H1 (cell line): Measurements from ENCODE around the gene SYNGR4. TPM values are rescaled to one million over a fixed set of nuclear protein-coding genes. Genes with fewer than 3 reads are reported as not detected.

Experiments used
- CTCF ChIA-PET: fragments of 300-600 bp; sonication (Branson Sonifier 250); formaldehyde crosslinking; loops from one replicate; lab custom pipeline; 2021; ENCODE audit not compliant: partially characterized antibody; lab: Charles Lee
- POLR2A ChIA-PET: fragments of 300-600 bp; sonication (Branson Sonifier 250); formaldehyde crosslinking; loops from one replicate; lab custom pipeline; 2021; ENCODE audit warnings: inconsistent platforms; ENCODE audit not compliant: partially characterized antibody; lab: Charles Lee
- DNase-seq, 2 experiments: peaks; one replicate each; pipeline versions ENCODE4 v3.0.0 to v3.0.0-alpha.2; 2010 to 2022; ENCODE audit warnings: low spot score in 2 of 2, low read depth in 1 of 2, mixed read lengths in 1 of 2
- FAIRE-seq: peaks from 2 replicates; lab custom pipeline; 2011; peaks lifted over from hg19 to GRCh38; lab: Jason Lieb, UNC
- H2AFZ ChIP-seq: 2 replicates; pipeline ENCODE4 v1.8.1; 2012; ENCODE audit warnings: low read length, inconsistent platforms
- H2AK5ac ChIP-seq: 2 replicates; pipeline ENCODE4 v1.6.1; 2013; ENCODE audit warnings: low read depth, low read length
- H2BK120ac ChIP-seq: replicated peaks from 2 replicates; pipeline ENCODE3; 2013; ENCODE audit warnings: low read depth, low read length, inconsistent platforms
- H2BK12ac ChIP-seq: 2 replicates; pipeline ENCODE4 v1.6.1; 2013; ENCODE audit warnings: low read depth, low read length
- H2BK15ac ChIP-seq: 2 replicates; pipeline ENCODE4 v1.6.1; 2013; ENCODE audit warnings: low read length
- H2BK20ac ChIP-seq: 2 replicates; pipeline ENCODE4 v1.6.1; 2013; ENCODE audit warnings: low read length
- H2BK5ac ChIP-seq: 2 replicates; pipeline ENCODE4 v1.6.1; 2013; ENCODE audit warnings: low read depth, low read length
- H3K14ac ChIP-seq: 2 replicates; pipeline ENCODE4 v1.6.1; 2013; ENCODE audit warnings: inconsistent platforms; ENCODE audit not compliant: insufficient read length
- H3K18ac ChIP-seq: 2 replicates; pipeline ENCODE4 v1.6.1; 2013; ENCODE audit warnings: low read length; ENCODE audit errors: extremely low read depth
- H3K23ac ChIP-seq: 2 replicates; pipeline ENCODE4 v1.6.1; 2013; ENCODE audit warnings: inconsistent platforms; ENCODE audit not compliant: insufficient read length
- H3K23me2 ChIP-seq: 2 replicates; pipeline ENCODE4 v1.6.1; 2013; ENCODE audit warnings: low read depth, low read length
- H3K27ac ChIP-seq: 2 replicates; pipeline ENCODE4 v1.6.1; 2011; ENCODE audit warnings: low read depth, low read length, inconsistent platforms
- H3K27me3 ChIP-seq, 4 experiments: replicated peaks in 1 of 4; 1 replicate in 1 of 4; 2 replicates in 3 of 4; pipeline versions ENCODE4 v1.6.1 to v1.8.1; 2011 to 2013; ENCODE audit warnings: low read length in 3 of 4, mild to moderate bottlenecking in 3 of 4, inconsistent platforms in 2 of 4, mixed read lengths in 2 of 4, moderate library complexity in 1 of 4; ENCODE audit not compliant: control insufficient read depth in 3 of 4, insufficient read depth in 3 of 4; ENCODE audit errors: extremely low read depth in 1 of 4
- H3K36me3 ChIP-seq, 4 experiments: 2 replicates each; pipeline versions ENCODE4 v1.6.1 to v1.8.1; 2011 to 2013; ENCODE audit warnings: mild to moderate bottlenecking in 4 of 4, low read length in 3 of 4, moderate library complexity in 2 of 4, control low read depth in 1 of 4, inconsistent platforms in 1 of 4; ENCODE audit not compliant: insufficient read depth in 4 of 4, control insufficient read depth in 2 of 4
- H3K4ac ChIP-seq: replicated peaks from 2 replicates; pipeline ENCODE3; 2013; ENCODE audit warnings: low read length, low read depth, mixed read lengths, inconsistent platforms; ENCODE audit not compliant: insufficient read length
- H3K4me1 ChIP-seq, 4 experiments: replicated peaks in 1 of 4; 1 replicate in 1 of 4; 2 replicates in 3 of 4; pipeline versions ENCODE4 v1.6.1 to v1.8.1; 2011 to 2013; ENCODE audit warnings: low read length in 3 of 4, inconsistent platforms in 2 of 4, mixed read lengths in 1 of 4; ENCODE audit not compliant: insufficient read depth in 4 of 4, control insufficient read depth in 3 of 4
- H3K4me2 ChIP-seq, 2 experiments: 2 replicates each; pipeline versions ENCODE4 v1.6.1 to v1.8.1; 2011 to 2013; ENCODE audit warnings: low read depth in 2 of 2, low read length in 2 of 2, control low read depth in 1 of 2, inconsistent platforms in 1 of 2, mild to moderate bottlenecking in 1 of 2; ENCODE audit not compliant: insufficient read depth in 1 of 2
- H3K4me3 ChIP-seq, 4 experiments: fragments of 200-600, 300-600 bp in 1 of 4; sonication (generic), shearing (Covaris generic), sonication (Bioruptor Twin) in 1 of 4; 2 replicates each; pipeline versions ENCODE4 v1.5.1 to v1.8.1; 2011 to 2016; ENCODE audit warnings: low read length in 4 of 4, low read depth in 3 of 4, control low read depth in 2 of 4, inconsistent platforms in 2 of 4, mild to moderate bottlenecking in 2 of 4, mixed read lengths in 1 of 4, moderate library complexity in 1 of 4; ENCODE audit not compliant: insufficient read depth in 2 of 4; ENCODE audit errors: extremely low read depth in 1 of 4
- H3K56ac ChIP-seq: replicated peaks from 2 replicates; pipeline ENCODE3; 2013; ENCODE audit warnings: low read depth, mild to moderate bottlenecking, mixed read lengths, low read length, inconsistent platforms; ENCODE audit not compliant: insufficient read length
- H3K79me1 ChIP-seq: 2 replicates; pipeline ENCODE4 v1.6.1; 2013; ENCODE audit warnings: low read depth, low read length, control low read depth
- H3K79me2 ChIP-seq, 2 experiments: 2 replicates each; pipeline versions ENCODE4 v1.6.1 to v1.8.1; 2012 to 2013; ENCODE audit warnings: low read length in 2 of 2, mild to moderate bottlenecking in 2 of 2, inconsistent platforms in 1 of 2; ENCODE audit not compliant: insufficient read depth in 2 of 2, control insufficient read depth in 1 of 2
- H3K9ac ChIP-seq, 4 experiments: replicated peaks in 1 of 4; 1 replicate in 1 of 4; 2 replicates in 3 of 4; pipeline versions ENCODE4 v1.6.1 to v1.8.1; 2011 to 2013; ENCODE audit warnings: low read depth in 3 of 4, low read length in 3 of 4, control low read depth in 2 of 4, mild to moderate bottlenecking in 2 of 4, moderate library complexity in 2 of 4, inconsistent platforms in 1 of 4; ENCODE audit errors: extremely low read depth in 1 of 4
- H3K9me3 ChIP-seq, 2 experiments: 2 replicates each; pipeline versions ENCODE4 v1.6.1 to v1.8.1; 2012 to 2013; ENCODE audit warnings: mild to moderate bottlenecking in 2 of 2, moderate library complexity in 2 of 2, control low read depth in 1 of 2, inconsistent platforms in 1 of 2, low read depth in 1 of 2, low read length in 1 of 2, mixed read lengths in 1 of 2; ENCODE audit not compliant: insufficient read depth in 2 of 2
- H4K20me1 ChIP-seq, 2 experiments: replicated peaks in 1 of 2; 2 replicates each; pipeline versions ENCODE3 to v1.8.1; 2011 to 2013; ENCODE audit warnings: inconsistent platforms in 2 of 2, low read length in 2 of 2, mild to moderate bottlenecking in 1 of 2; ENCODE audit not compliant: insufficient read depth in 2 of 2, control insufficient read depth in 1 of 2
- H4K5ac ChIP-seq: 2 replicates; pipeline ENCODE4 v1.6.1; 2013; ENCODE audit warnings: low read length, low read depth, mixed read lengths, inconsistent platforms; ENCODE audit not compliant: insufficient read length
- H4K8ac ChIP-seq: 2 replicates; pipeline ENCODE4 v1.8.0; 2013; ENCODE audit warnings: mild to moderate bottlenecking, moderate library complexity, low read length, inconsistent platforms; ENCODE audit not compliant: insufficient read depth; ENCODE audit errors: extremely low read depth
- H4K91ac ChIP-seq: replicated peaks from 2 replicates; pipeline ENCODE3; 2013; ENCODE audit warnings: low read length, mixed read lengths, inconsistent platforms; ENCODE audit not compliant: insufficient read length
- BCL11A ChIP-seq, 2 experiments: IDR thresholded peaks; one replicate each; pipeline ENCODE4 v1.6.1; 2011; ENCODE audit warnings: low read depth in 2 of 2, low read length in 2 of 2, mild to moderate bottlenecking in 2 of 2
- RAD21 ChIP-seq, 2 experiments: IDR thresholded peaks in 1 of 2; conservative IDR thresholded peaks in 1 of 2; 2 replicates each; pipeline ENCODE4 v1.6.1; 2011; ENCODE audit warnings: low read depth in 2 of 2, low read length in 2 of 2, improper control_type of control experiment in 1 of 2, inconsistent platforms in 1 of 2, mild to moderate bottlenecking in 1 of 2, moderate library complexity in 1 of 2
- ZNF274 ChIP-seq: IDR thresholded peaks from 2 replicates; pipeline ENCODE4 v1.7.0; 2012; ENCODE audit warnings: low read length, borderline replicate concordance; ENCODE audit errors: extremely low read depth
- WGBS, 2 experiments: shearing (Covaris generic) in 1 of 2; methylation state at CpG; one replicate each; pipeline versions ENCODE4 v1.1.6 to v1.1.7; 2013 to 2015; ENCODE audit warnings: low lambda C conversion rate in 2 of 2, mixed read lengths in 2 of 2, inconsistent platforms in 1 of 2, low coverage in 1 of 2, missing lambda C conversion rate in 1 of 2; ENCODE audit not compliant: insufficient replicate concordance in 2 of 2, insufficient coverage in 1 of 2, insufficient read length in 1 of 2; ENCODE audit errors: extremely low coverage in 1 of 2, missing lambda C conversion rate in 1 of 2; 5-methylcytosine and 5-hydroxymethylcytosine counted together
- polyA plus RNA-seq, 7 experiments: library from polyadenylated mRNA; depleted of rRNA in 3 of 7; stranded (reverse) in 5 of 7; unstranded in 2 of 7; fragments of >200 nt in 5 of 7; fragments of 200-250 nt in 2 of 7; gene quantifications; 1 replicate in 5 of 7; 2 replicates in 1 of 7; 4 replicates in 1 of 7; pipeline versions ENCODE4 v1.2.1 to v1.2.3, GENCODE V29; 2011 to 2013; ENCODE audit warnings: missing spikeins in 2 of 7, mixed read lengths in 2 of 7
- total RNA-seq: library from RNA; stranded (reverse); fragmentation: NEBNext Ultra II Directional; extraction: Animal tissue kit (Norgen Biotek cat#: 25700); gene quantifications from 2 replicates; pipeline ENCODE4 v1.2.1, GENCODE V29; 2021

Gene SYNGR4
- total and polyA plus RNA-seq, 2 of the 8 experiments (the other 6 are each of a cell fraction or from before 2014, with no cell fraction given), result 0.41 TPM; not detected in 1

DNA sequence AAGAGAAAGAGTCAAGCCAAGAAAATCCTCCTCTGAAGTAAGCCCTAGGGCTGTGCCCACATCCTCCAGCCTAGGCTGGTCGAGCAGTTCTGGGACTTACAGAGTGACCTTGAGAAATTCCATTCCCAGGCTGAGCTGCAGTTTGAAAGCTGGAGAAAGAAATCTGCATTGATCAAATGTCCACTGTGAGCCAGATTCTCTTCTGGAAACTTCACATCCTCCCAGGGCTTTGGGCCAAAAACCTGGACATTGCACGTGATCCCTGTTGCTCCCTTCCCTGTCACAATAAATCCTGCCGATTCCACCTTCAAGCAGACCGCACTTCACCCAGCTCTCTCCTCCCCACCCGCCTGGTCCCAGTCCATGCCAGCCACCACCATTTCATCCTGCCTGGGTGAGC, 16.1 kb upstream of the SYNGR4 start:
- H3K4ac ChIP-seq, result no peak overlapping the region
- H3K27ac ChIP-seq, result no peak overlapping the region
- no peaks in the 10 kb centered on the region for H4K20me1 ChIP-seq
- H3K23ac ChIP-seq, result no peak overlapping the region
- no peak overlapping the region for H2AK5ac ChIP-seq
- no peaks in the 10 kb centered on the region for H3K79me2 ChIP-seq
- no peak overlapping the region for H3K4me3 ChIP-seq
- H3K18ac ChIP-seq, result no peak overlapping the region
- POLR2A ChIA-PET, result interaction anchor here (0.6 to 0.9 kb wide), 2 partner anchors 19 to 90 kb away, joined by 3 to 4 read pairs; no protein-coding TSS in a partner anchor
- H3K27me3 ChIP-seq, result no peaks in the 10 kb centered on the region
- no peak overlapping the region for H4K8ac ChIP-seq
- no peak overlapping the region; a peak in 1 of 7 replicates for H3K9ac ChIP-seq
- no peak overlapping the region for H2BK120ac ChIP-seq
- CTCF ChIA-PET, result interaction anchor here (0.7 to 3.8 kb wide), 2 partner anchors 9 to 279 kb away, joined by 4 to 29 read pairs; no protein-coding TSS in a partner anchor
- H2BK20ac ChIP-seq, result no peak overlapping the region
- H2AFZ ChIP-seq, result no peak overlapping the region
- H3K79me1 ChIP-seq, result no peaks in the 10 kb centered on the region
- no peak overlapping the region for H3K14ac ChIP-seq
- no peak overlapping the region for H3K56ac ChIP-seq
- H4K91ac ChIP-seq, result no peak overlapping the region
- H3K9me3 ChIP-seq, result no peaks in the 10 kb centered on the region
- H3K4me2 ChIP-seq, result no peak overlapping the region
- H2BK5ac ChIP-seq, result no peak overlapping the region
- H3K4me1 ChIP-seq, result peaks cover 0 to 2% (median 0%) of the 10 kb centered on the region in 4 experiments; a peak in 1 of 7 replicates
- no peak overlapping the region for H2BK15ac ChIP-seq
- DNase-seq, result no peak
- H3K23me2 ChIP-seq, result no peaks in the 10 kb centered on the region
- no peak overlapping the region for H4K5ac ChIP-seq
- no peak for FAIRE-seq
- WGBS, 2 experiments, result 94% methylated on average over 5 of the region's 5 CpGs; no CpG with 5 or more reads in 1 of the 2 experiments
- no peaks in the 10 kb centered on the region for H3K36me3 ChIP-seq
- H2BK12ac ChIP-seq, result no peak overlapping the region
- TF ChIP-seq ZNF274, result no peak
- TF ChIP-seq BCL11A (IDR thresholded peaks at IDR 0.05; ENCODE audit: low read depth in 2 of 2, low read length in 2 of 2), result no peak
- TF ChIP-seq RAD21 (IDR thresholded peaks at IDR 0.05 in 1 of 2, conservative IDR thresholded peaks at IDR 0.05 in 1 of 2; ENCODE audit: low read depth in 2 of 2, low read length in 2 of 2), result no peak
